HCT116 (cell line): ENCODE results near the gene PCBP3. TPM values are rescaled to one million over a fixed set of nuclear protein-coding genes. Genes with fewer than 3 reads are reported as not detected.
A peak's percentile ranks its signal among the peaks of the same experiment; 100 is the strongest.

Source experiments
- ATAC-seq: fragments of 200-7000 bp; cut with Tn5 transposase; 2 replicates; pipeline ENCODE4 v1.9.1; 2020; ENCODE audit warnings: mild to moderate bottlenecking, moderate library complexity
- BruUV-seq: library from RNA; stranded (reverse); fragments of 400-500 nt; replicated peaks from 2 replicates; lab custom pipeline; 2021; lab: Mats Ljungman, UMichigan
- CTCF ChIA-PET: fragments of 300-600 bp; sonication (Branson Sonifier 250); formaldehyde crosslinking; loops from one replicate; lab custom pipeline; 2021; ENCODE audit warnings: antibody characterized with exemption; lab: Charles Lee
- POLR2A ChIA-PET: fragments of 300-600, 350-600 bp; sonication (Branson Sonifier 250); formaldehyde crosslinking; loops from one replicate; lab custom pipeline; 2021; ENCODE audit warnings: antibody characterized with exemption; lab: Charles Lee
- RAD21 ChIA-PET, 2 experiments: fragments of 300-600 bp; sonication (Branson Sonifier 250); formaldehyde crosslinking; loops; one replicate each; lab custom pipeline; 2023; ENCODE audit warnings: low total read pairs in 2 of 2; ENCODE audit not compliant: uncharacterized antibody in 2 of 2, unreplicated experiment in 2 of 2, low non-redundant PET in 1 of 2; lab: Charles Lee
- DNase-seq: peaks from one replicate; pipeline ENCODE4 v3.0.0-alpha.2; 2010; ENCODE audit warnings: low read depth, low spot score
- H2AFZ ChIP-seq: fragments of 200-600 bp; shearing (Covaris generic), sonication (generic); 2 replicates; pipeline ENCODE4 v1.6.1; 2017; ENCODE audit warnings: low read depth, mixed run types, mixed read lengths, antibody characterized with exemption, low read length; ENCODE audit not compliant: poor library complexity, severe bottlenecking
- H3K27ac ChIP-seq: 2 replicates; pipeline ENCODE4 v1.5.1; 2012; ENCODE audit warnings: low read depth, low read length
- H3K27me3 ChIP-seq: fragments of 200-600 bp; sonication (generic); 2 replicates; pipeline ENCODE4 v1.6.1; 2016; ENCODE audit warnings: mixed run types, low read length, mixed read lengths; ENCODE audit not compliant: insufficient read depth
- H3K36me3 ChIP-seq, 2 experiments: fragments of 200-500 bp in 1 of 2; fragments of 200-600 bp in 1 of 2; sonication (Bioruptor generic) in 1 of 2; sonication (generic) in 1 of 2; 2 replicates each; pipeline versions ENCODE4 v1.5.1 to v1.6.1; 2014 to 2016; ENCODE audit warnings: low read length in 2 of 2, inconsistent platforms in 1 of 2, mixed read lengths in 1 of 2, mixed run types in 1 of 2; ENCODE audit not compliant: insufficient read depth in 2 of 2, control insufficient read depth in 1 of 2
- H3K4me1 ChIP-seq, 2 experiments: fragments of 200-600 bp in 1 of 2; sonication (generic) in 1 of 2; 2 replicates each; pipeline versions ENCODE4 v1.5.1 to v1.6.1; 2012 to 2017; ENCODE audit warnings: low read length in 2 of 2, inconsistent platforms in 1 of 2, mild to moderate bottlenecking in 1 of 2, mixed read lengths in 1 of 2, mixed run types in 1 of 2, moderate library complexity in 1 of 2; ENCODE audit not compliant: insufficient read depth in 2 of 2, control insufficient read depth in 1 of 2
- H3K4me2 ChIP-seq: fragments of 200-600 bp; sonication (generic); 2 replicates; pipeline ENCODE4 v1.6.1; 2017; ENCODE audit warnings: mixed run types, low read length, mixed read lengths
- H3K4me3 ChIP-seq, 2 experiments: fragments of 200-600 bp in 1 of 2; sonication (generic) in 1 of 2; replicated peaks in 1 of 2; 2 replicates each; pipeline ENCODE4 v1.5.1; 2011 to 2016; ENCODE audit warnings: low read length in 2 of 2, control low read depth in 1 of 2, low read depth in 1 of 2, mild to moderate bottlenecking in 1 of 2, mixed read lengths in 1 of 2, mixed run types in 1 of 2
- H3K79me2 ChIP-seq: fragments of 200-600 bp; sonication (generic); 2 replicates; pipeline ENCODE4 v1.6.1; 2017; ENCODE audit warnings: mild to moderate bottlenecking, mixed run types, low read length, moderate library complexity, mixed read lengths; ENCODE audit not compliant: insufficient read depth
- H3K9ac ChIP-seq: fragments of 200-600 bp; sonication (generic); 2 replicates; pipeline ENCODE4 v1.6.1; 2016; ENCODE audit warnings: low read length, mixed read lengths
- H3K9me2 ChIP-seq: fragments of 200-600 bp; sonication (generic), shearing (Covaris generic); 2 replicates; pipeline ENCODE4 v1.6.1; 2017; ENCODE audit warnings: mixed run types, mild to moderate bottlenecking, moderate library complexity; ENCODE audit not compliant: insufficient read depth
- H3K9me3 ChIP-seq, 2 experiments: fragments of 200-500 bp in 1 of 2; fragments of 200-600 bp in 1 of 2; sonication (Bioruptor generic) in 1 of 2; sonication (generic) in 1 of 2; 2 replicates each; pipeline ENCODE4 v1.6.1; 2014 to 2017; ENCODE audit warnings: low read length in 2 of 2, mixed read lengths in 2 of 2, inconsistent platforms in 1 of 2, low read depth in 1 of 2, mild to moderate bottlenecking in 1 of 2, mixed run types in 1 of 2, moderate library complexity in 1 of 2; ENCODE audit not compliant: control insufficient read depth in 1 of 2, insufficient read depth in 1 of 2
- H4K20me1 ChIP-seq: fragments of 200-600 bp; sonication (generic), shearing (Covaris generic); 2 replicates; pipeline ENCODE4 v1.6.1; 2017; ENCODE audit warnings: mixed run types, mild to moderate bottlenecking, moderate library complexity; ENCODE audit not compliant: insufficient read depth
- CEBPB ChIP-seq: IDR thresholded peaks from 2 replicates; pipeline ENCODE4 v1.6.1; 2012; ENCODE audit warnings: low read depth
- EGR1 ChIP-seq: IDR thresholded peaks from 2 replicates; pipeline ENCODE4 v1.6.1; 2012; ENCODE audit warnings: low read depth
- EZH2 ChIP-seq: fragments of 200-600 bp; sonication (generic); IDR thresholded peaks from 2 replicates; pipeline ENCODE4 v1.6.1; 2017; ENCODE audit warnings: antibody characterized with exemption, mixed run types
- EZH2phosphoT487 ChIP-seq: fragments of 200-600 bp; IDR thresholded peaks from 2 replicates; pipeline ENCODE4 v1.6.1; 2018; ENCODE audit warnings: antibody characterized with exemption, borderline replicate concordance
- FOSL1 ChIP-seq: IDR thresholded peaks from 2 replicates; pipeline ENCODE4 v1.6.1; 2012; ENCODE audit warnings: low read depth
- JUND ChIP-seq: IDR thresholded peaks from 2 replicates; pipeline ENCODE4 v1.6.1; 2012
- POLR2AphosphoS5 ChIP-seq: IDR thresholded peaks from 2 replicates; pipeline ENCODE4 v1.6.1; 2011; ENCODE audit warnings: mild to moderate bottlenecking, low read depth, low read length, moderate library complexity
- RAD21 ChIP-seq: IDR thresholded peaks from 2 replicates; pipeline ENCODE4 v1.6.1; 2012; ENCODE audit warnings: low read depth, mild to moderate bottlenecking
- TCF7L2 ChIP-seq: IDR thresholded peaks from 2 replicates; pipeline ENCODE4 v1.7.0; 2011; ENCODE audit warnings: borderline replicate concordance, inconsistent platforms; ENCODE audit not compliant: insufficient read depth, insufficient read length; ENCODE audit errors: extremely low read depth
- YY1 ChIP-seq: IDR thresholded peaks from 2 replicates; pipeline ENCODE4 v1.6.1; 2011; ENCODE audit warnings: low read length, low read depth, moderate library complexity, mild to moderate bottlenecking; ENCODE audit not compliant: insufficient replicate concordance; ENCODE audit errors: extremely low read depth
- ZFX ChIP-seq: fragments of 450-650 bp; IDR thresholded peaks from 2 replicates; pipeline ENCODE4 v1.6.1; 2017
- ZNF274 ChIP-seq: fragments of 200-500 bp; sonication (Bioruptor generic); IDR thresholded peaks from 2 replicates; pipeline ENCODE4 v1.6.1; 2014; ENCODE audit warnings: mild to moderate bottlenecking, low read depth, low read length, inconsistent platforms
- intact Hi-C: fragments of 100-400 bp; cut with micrococcal nuclease; formaldehyde crosslinking; loops from 2 replicates; pipeline ENCODE4 v1.10.0; 2022
- total RNA-seq: library from RNA; stranded (reverse); gene quantifications from one replicate; pipeline ENCODE4 v1.2.1, GENCODE V29; 2021; ENCODE audit not compliant: unreplicated experiment
- TF ChIP-seq, protein P1 (sequence below): IDR thresholded peaks from 2 replicates; pipeline ENCODE4 v1.6.1; 2011; ENCODE audit warnings: mild to moderate bottlenecking, low read length, moderate library complexity; ENCODE audit not compliant: insufficient replicate concordance; ENCODE audit errors: extremely low read depth
- TF ChIP-seq, protein P2 (sequence below): IDR thresholded peaks from 2 replicates; pipeline ENCODE4 v1.6.1; 2012
- TF ChIP-seq, protein P3 (sequence below), 3 experiments: fragments of 200-600 bp in 1 of 3; sonication (generic) in 1 of 3; IDR thresholded peaks in 2 of 3; conservative IDR thresholded peaks in 1 of 3; 2 replicates each; pipeline ENCODE4 v1.5.1; 2012 to 2017; ENCODE audit warnings: low read depth in 2 of 3, low read length in 2 of 3, antibody characterized with exemption in 1 of 3, borderline replicate concordance in 1 of 3, control low read depth in 1 of 3, mild to moderate bottlenecking in 1 of 3, mixed read lengths in 1 of 3, mixed run types in 1 of 3, moderate library complexity in 1 of 3; ENCODE audit not compliant: insufficient read depth in 1 of 3
- TF ChIP-seq, protein P4 (sequence below): IDR thresholded peaks from 2 replicates; pipeline ENCODE4 v1.6.1; 2012; ENCODE audit warnings: low read depth

PCBP3 gene
- total RNA-seq, 1 experiment from 2014 or later: 3.1 TPM

DNA sequence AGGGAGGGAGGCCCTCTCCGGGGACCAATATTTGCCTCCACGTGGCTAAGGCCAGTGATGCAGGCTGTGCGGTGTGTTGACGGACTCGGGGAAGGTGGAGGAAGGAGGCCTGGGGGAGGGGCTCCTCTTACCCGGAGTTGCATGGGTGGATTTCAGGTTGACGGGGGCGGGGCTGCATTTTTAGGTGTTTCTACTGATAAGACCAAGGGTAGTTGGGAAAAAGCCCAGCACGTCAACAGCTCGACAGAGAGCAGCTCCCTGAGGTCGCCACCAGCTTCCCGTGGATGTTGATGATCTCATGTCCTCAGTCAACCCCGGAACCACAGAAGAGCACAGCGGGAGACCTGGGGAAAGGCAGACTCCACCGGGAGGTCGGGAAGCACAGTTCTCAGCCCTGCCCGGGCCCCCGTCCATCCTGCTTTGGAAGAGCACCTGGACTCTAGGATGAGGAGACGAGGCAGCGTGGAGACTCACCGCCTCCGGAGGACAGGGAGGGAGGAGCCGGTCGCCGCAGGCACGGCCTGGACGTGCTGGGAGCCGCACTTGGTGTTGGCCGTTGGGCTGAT is 305.1 kb downstream of the PCBP3 start (continued):
- TF ChIP-seq, protein P1, sequence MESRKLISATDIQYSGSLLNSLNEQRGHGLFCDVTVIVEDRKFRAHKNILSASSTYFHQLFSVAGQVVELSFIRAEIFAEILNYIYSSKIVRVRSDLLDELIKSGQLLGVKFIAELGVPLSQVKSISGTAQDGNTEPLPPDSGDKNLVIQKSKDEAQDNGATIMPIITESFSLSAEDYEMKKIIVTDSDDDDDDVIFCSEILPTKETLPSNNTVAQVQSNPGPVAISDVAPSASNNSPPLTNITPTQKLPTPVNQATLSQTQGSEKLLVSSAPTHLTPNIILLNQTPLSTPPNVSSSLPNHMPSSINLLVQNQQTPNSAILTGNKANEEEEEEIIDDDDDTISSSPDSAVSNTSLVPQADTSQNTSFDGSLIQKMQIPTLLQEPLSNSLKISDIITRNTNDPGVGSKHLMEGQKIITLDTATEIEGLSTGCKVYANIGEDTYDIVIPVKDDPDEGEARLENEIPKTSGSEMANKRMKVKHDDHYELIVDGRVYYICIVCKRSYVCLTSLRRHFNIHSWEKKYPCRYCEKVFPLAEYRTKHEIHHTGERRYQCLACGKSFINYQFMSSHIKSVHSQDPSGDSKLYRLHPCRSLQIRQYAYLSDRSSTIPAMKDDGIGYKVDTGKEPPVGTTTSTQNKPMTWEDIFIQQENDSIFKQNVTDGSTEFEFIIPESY: no peak
- TF ChIP-seq TCF7L2 (no peak), CEBPB (no peak), POLR2AphosphoS5 (no peak)
- TF ChIP-seq, protein P2, sequence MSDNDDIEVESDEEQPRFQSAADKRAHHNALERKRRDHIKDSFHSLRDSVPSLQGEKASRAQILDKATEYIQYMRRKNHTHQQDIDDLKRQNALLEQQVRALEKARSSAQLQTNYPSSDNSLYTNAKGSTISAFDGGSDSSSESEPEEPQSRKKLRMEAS: no peak
- TF ChIP-seq, protein P3, sequence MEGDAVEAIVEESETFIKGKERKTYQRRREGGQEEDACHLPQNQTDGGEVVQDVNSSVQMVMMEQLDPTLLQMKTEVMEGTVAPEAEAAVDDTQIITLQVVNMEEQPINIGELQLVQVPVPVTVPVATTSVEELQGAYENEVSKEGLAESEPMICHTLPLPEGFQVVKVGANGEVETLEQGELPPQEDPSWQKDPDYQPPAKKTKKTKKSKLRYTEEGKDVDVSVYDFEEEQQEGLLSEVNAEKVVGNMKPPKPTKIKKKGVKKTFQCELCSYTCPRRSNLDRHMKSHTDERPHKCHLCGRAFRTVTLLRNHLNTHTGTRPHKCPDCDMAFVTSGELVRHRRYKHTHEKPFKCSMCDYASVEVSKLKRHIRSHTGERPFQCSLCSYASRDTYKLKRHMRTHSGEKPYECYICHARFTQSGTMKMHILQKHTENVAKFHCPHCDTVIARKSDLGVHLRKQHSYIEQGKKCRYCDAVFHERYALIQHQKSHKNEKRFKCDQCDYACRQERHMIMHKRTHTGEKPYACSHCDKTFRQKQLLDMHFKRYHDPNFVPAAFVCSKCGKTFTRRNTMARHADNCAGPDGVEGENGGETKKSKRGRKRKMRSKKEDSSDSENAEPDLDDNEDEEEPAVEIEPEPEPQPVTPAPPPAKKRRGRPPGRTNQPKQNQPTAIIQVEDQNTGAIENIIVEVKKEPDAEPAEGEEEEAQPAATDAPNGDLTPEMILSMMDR (IDR thresholded peaks at IDR 0.05 in 2 of 3, conservative IDR thresholded peaks at IDR 0.05 in 1 of 3; ENCODE audit: borderline replicate concordance in 1 of 3, insufficient read depth in 1 of 3, low read depth in 2 of 3, low read length in 2 of 3): no peak

DNA sequence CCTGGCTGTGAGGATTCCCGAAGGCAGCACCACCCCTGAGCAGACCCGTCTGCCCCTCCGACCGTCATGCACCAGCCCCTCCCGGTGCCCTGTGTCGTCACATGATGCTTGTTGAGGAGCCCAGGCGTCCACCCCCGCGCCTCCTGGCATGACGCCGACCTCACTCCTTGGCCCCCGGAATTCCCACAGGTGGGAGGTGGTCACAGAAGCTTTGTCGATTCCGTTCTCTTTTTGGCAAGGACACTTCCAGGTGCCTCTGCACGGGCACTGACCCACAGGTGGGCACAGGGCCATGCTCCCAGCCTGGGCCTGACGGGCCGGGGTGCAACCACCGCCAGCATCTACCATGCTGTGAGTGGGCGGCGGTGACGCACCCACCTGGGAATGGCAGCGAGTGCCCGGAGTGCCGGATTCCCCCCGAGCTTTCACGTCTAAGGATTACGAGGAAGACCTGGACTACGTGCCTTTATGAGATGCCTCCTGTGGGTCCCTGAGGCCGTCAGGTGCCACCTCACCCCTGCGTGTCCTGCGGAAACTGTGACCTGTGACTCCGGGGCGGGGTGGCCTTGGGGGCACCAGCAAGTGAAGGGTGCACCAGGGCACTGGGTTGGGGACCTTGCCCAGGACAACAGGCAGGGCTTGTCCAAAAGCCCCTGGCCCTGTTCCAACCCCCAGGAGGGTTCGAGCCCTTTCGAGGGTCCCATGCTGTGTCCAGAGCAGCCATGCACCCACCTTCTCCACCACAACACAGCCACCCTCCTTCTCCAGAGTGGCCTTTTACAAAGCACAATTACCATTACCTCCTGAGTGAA is 306.6 kb downstream of the PCBP3 start:
- Histone ChIP-seq H3K4me3 (no peak overlapping the region), H3K27me3 (no peaks in the 10 kb centered on the region), H3K9ac (no peak overlapping the region), H3K4me1 (peaks cover 11 to 12% of the 10 kb centered on the region in 2 experiments; a peak in 3 of 4 replicates), H3K36me3 (no peaks in the 10 kb centered on the region), H3K9me3 (no peaks in the 10 kb centered on the region), H4K20me1 (no peaks in the 10 kb centered on the region), H3K27ac (peak overlapping the region; percentile 10; the same call in 1 of the 2 replicates), H3K79me2 (no peaks in the 10 kb centered on the region), H2AFZ (no peak overlapping the region), H3K9me2 (no peaks in the 10 kb centered on the region), H3K4me2 (peak overlapping the region; percentile 59)
- POLR2A ChIA-PET: no interaction called here
- ATAC-seq (0 out of 2 replicates have a peak, but pooled peaks have one; percentile 2), DNase-seq (no peak)
- BruUV-seq: no TSS peak
- RAD21 ChIA-PET: no interaction called here
- intact Hi-C loops: no loop called here
- CTCF ChIA-PET: no interaction called here
- TF ChIP-seq, protein P4, sequence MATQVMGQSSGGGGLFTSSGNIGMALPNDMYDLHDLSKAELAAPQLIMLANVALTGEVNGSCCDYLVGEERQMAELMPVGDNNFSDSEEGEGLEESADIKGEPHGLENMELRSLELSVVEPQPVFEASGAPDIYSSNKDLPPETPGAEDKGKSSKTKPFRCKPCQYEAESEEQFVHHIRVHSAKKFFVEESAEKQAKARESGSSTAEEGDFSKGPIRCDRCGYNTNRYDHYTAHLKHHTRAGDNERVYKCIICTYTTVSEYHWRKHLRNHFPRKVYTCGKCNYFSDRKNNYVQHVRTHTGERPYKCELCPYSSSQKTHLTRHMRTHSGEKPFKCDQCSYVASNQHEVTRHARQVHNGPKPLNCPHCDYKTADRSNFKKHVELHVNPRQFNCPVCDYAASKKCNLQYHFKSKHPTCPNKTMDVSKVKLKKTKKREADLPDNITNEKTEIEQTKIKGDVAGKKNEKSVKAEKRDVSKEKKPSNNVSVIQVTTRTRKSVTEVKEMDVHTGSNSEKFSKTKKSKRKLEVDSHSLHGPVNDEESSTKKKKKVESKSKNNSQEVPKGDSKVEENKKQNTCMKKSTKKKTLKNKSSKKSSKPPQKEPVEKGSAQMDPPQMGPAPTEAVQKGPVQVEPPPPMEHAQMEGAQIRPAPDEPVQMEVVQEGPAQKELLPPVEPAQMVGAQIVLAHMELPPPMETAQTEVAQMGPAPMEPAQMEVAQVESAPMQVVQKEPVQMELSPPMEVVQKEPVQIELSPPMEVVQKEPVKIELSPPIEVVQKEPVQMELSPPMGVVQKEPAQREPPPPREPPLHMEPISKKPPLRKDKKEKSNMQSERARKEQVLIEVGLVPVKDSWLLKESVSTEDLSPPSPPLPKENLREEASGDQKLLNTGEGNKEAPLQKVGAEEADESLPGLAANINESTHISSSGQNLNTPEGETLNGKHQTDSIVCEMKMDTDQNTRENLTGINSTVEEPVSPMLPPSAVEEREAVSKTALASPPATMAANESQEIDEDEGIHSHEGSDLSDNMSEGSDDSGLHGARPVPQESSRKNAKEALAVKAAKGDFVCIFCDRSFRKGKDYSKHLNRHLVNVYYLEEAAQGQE: no peak
- no peak for TF ChIP-seq RAD21
- no peak for TF ChIP-seq ZNF274
- no peak for TF ChIP-seq ZFX
- no peak for TF ChIP-seq FOSL1
- TF ChIP-seq EGR1: no peak
- TF ChIP-seq EZH2: no peak
- no peak for TF ChIP-seq JUND
- no peak for TF ChIP-seq EZH2phosphoT487
- TF ChIP-seq POLR2AphosphoS5: no peak
- no peak for TF ChIP-seq YY1
